CD14-positive monocyte (primary cell): ENCODE results near the gene SLC6A8. TPM values are rescaled to one million over a fixed set of nuclear protein-coding genes. Genes with fewer than 3 reads are reported as not detected.
"Not testable (repeated sequence)": the region's sequence is repeated elsewhere in the genome, so short reads cannot be mapped to it uniquely, and the experiment has no call there.

Source experiments
- DNase-seq, 3 donors: peaks; one replicate each; pipeline ENCODE4 v3.0.0-alpha.2; 2011 to 2022
- H2AFZ ChIP-seq: 2 replicates; pipeline ENCODE4 v1.6.0; 2012; ENCODE audit warnings: mild to moderate bottlenecking, low read depth, low read length, inconsistent platforms; ENCODE audit not compliant: insufficient read depth, poor library complexity, severe bottlenecking
- H3K27ac ChIP-seq, 2 donors: 1 replicate in 1 of 2; 2 replicates in 1 of 2; pipeline ENCODE4 v1.5.1; 2012 to 2013; ENCODE audit warnings: low read length in 2 of 2, control low read depth in 1 of 2, inconsistent platforms in 1 of 2, low read depth in 1 of 2, mild to moderate bottlenecking in 1 of 2
- H3K27me3 ChIP-seq, 2 donors: one replicate each; pipeline versions ENCODE4 v1.6.0 to v1.6.1; 2011 to 2013; ENCODE audit warnings: low read length in 2 of 2; ENCODE audit not compliant: control insufficient read depth in 2 of 2, insufficient read depth in 2 of 2
- H3K36me3 ChIP-seq, 2 donors: replicated peaks in 1 of 2; 1 replicate in 1 of 2; 2 replicates in 1 of 2; pipeline versions ENCODE4 v1.5.1 to v1.6.1; 2012 to 2013; ENCODE audit warnings: low read length in 2 of 2, control low read depth in 1 of 2, inconsistent platforms in 1 of 2, mild to moderate bottlenecking in 1 of 2; ENCODE audit not compliant: insufficient read depth in 2 of 2, control insufficient read depth in 1 of 2
- H3K4me1 ChIP-seq, 2 donors: 1 replicate in 1 of 2; 2 replicates in 1 of 2; pipeline versions ENCODE4 v1.5.1 to v1.6.1; 2012 to 2013; ENCODE audit warnings: low read length in 2 of 2, control low read depth in 1 of 2, inconsistent platforms in 1 of 2, mild to moderate bottlenecking in 1 of 2, moderate library complexity in 1 of 2; ENCODE audit not compliant: insufficient read depth in 2 of 2, control insufficient read depth in 1 of 2
- H3K4me2 ChIP-seq: replicated peaks from 2 replicates; pipeline ENCODE3; 2012; ENCODE audit warnings: low read length, moderate library complexity, mild to moderate bottlenecking; ENCODE audit not compliant: poor library complexity, severe bottlenecking; ENCODE audit errors: extremely low read depth
- H3K4me3 ChIP-seq, 3 experiments: fragments of 200-600 bp in 1 of 3; sonication (generic) in 1 of 3; replicated peaks in 1 of 3; 1 replicate in 2 of 3; 2 replicates in 1 of 3; pipeline ENCODE4 v1.5.1; 2011 to 2013; ENCODE audit warnings: low read length in 3 of 3, mild to moderate bottlenecking in 3 of 3, control low read depth in 2 of 3, low read depth in 2 of 3, inconsistent platforms in 1 of 3, moderate library complexity in 1 of 3
- H3K79me2 ChIP-seq: 2 replicates; pipeline ENCODE4 v1.6.0; 2012; ENCODE audit warnings: mild to moderate bottlenecking, control low read depth, inconsistent platforms, low read length, moderate library complexity; ENCODE audit not compliant: insufficient read depth
- H3K9ac ChIP-seq: 2 replicates; pipeline ENCODE4 v1.6.0; 2017; ENCODE audit warnings: low read length, mild to moderate bottlenecking; ENCODE audit not compliant: insufficient read depth, poor library complexity, severe bottlenecking
- H3K9me3 ChIP-seq, 2 donors: replicated peaks in 1 of 2; 1 replicate in 1 of 2; 2 replicates in 1 of 2; pipeline versions ENCODE4 v1.5.1 to v1.6.1; 2012 to 2013; ENCODE audit warnings: low read length in 2 of 2, control low read depth in 1 of 2; ENCODE audit not compliant: control insufficient read depth in 1 of 2, insufficient read depth in 1 of 2
- H4K20me1 ChIP-seq: 2 replicates; pipeline ENCODE4 v1.6.0; 2012; ENCODE audit warnings: mild to moderate bottlenecking, low read length, control low read depth, moderate library complexity; ENCODE audit not compliant: insufficient read depth
- H3K27ac Mint-ChIP-seq, 7 donors: one replicate each; pipeline ENCODE4 v1.8.0; 2020; ENCODE audit warnings: mild to moderate bottlenecking in 7 of 7, mixed read lengths in 7 of 7, moderate library complexity in 6 of 7, inconsistent platforms in 2 of 7
- H3K27me3 Mint-ChIP-seq, 3 donors: one replicate each; pipeline ENCODE4 v1.8.0; 2021 to 2022; ENCODE audit warnings: low read depth in 3 of 3, mild to moderate bottlenecking in 3 of 3, mixed read lengths in 3 of 3, moderate library complexity in 3 of 3, inconsistent platforms in 1 of 3
- H3K36me3 Mint-ChIP-seq, 2 donors: one replicate each; pipeline ENCODE4 v1.8.0; 2020; ENCODE audit warnings: mixed read lengths in 2 of 2, inconsistent platforms in 1 of 2, mild to moderate bottlenecking in 1 of 2
- H3K4me1 Mint-ChIP-seq: one replicate; pipeline ENCODE4 v1.8.0; 2020; ENCODE audit warnings: mild to moderate bottlenecking, mixed read lengths
- H3K4me3 Mint-ChIP-seq, 2 donors: one replicate each; pipeline ENCODE4 v1.8.0; 2020; ENCODE audit warnings: mild to moderate bottlenecking in 2 of 2, mixed read lengths in 2 of 2, moderate library complexity in 1 of 2
- H3K9me3 Mint-ChIP-seq, 7 donors: one replicate each; pipeline ENCODE4 v1.8.0; 2020 to 2022; ENCODE audit warnings: mixed read lengths in 7 of 7, mild to moderate bottlenecking in 6 of 7, moderate library complexity in 6 of 7, inconsistent platforms in 2 of 7
- WGBS: methylation state at CpG from one replicate; pipeline ENCODE4 v1.1.5; 2013; ENCODE audit warnings: missing lambda C conversion rate; ENCODE audit not compliant: insufficient coverage; 5-methylcytosine and 5-hydroxymethylcytosine counted together
- intact Hi-C, 2 donors: fragments of 100-400 bp; cut with micrococcal nuclease; formaldehyde crosslinking; loops; one replicate each; pipeline versions ENCODE4 v1.15.0 to v1.15.1; 2023
- polyA plus RNA-seq, 3 donors: library from polyadenylated mRNA; depleted of rRNA in 1 of 3; unstranded in 2 of 3; stranded (reverse) in 1 of 3; fragments of 300-500 nt in 2 of 3; fragments of >200 nt in 1 of 3; fragmentation: Illumina TruSeq in 2 of 3; gene quantifications; 1 replicate in 2 of 3; 2 replicates in 1 of 3; pipeline ENCODE4 v1.2.3, GENCODE V29; 2012 to 2021
- TF ChIP-seq, protein P1 (sequence below): fragments of 200-600 bp; IDR thresholded peaks from one replicate; pipeline ENCODE4 v1.8.0; 2022; ENCODE audit warnings: antibody characterized with exemption, mild to moderate bottlenecking

Gene SLC6A8
- polyA plus RNA-seq, 3 donors, result 0.23 to 5.6 (median 0.85) TPM

DNA sequence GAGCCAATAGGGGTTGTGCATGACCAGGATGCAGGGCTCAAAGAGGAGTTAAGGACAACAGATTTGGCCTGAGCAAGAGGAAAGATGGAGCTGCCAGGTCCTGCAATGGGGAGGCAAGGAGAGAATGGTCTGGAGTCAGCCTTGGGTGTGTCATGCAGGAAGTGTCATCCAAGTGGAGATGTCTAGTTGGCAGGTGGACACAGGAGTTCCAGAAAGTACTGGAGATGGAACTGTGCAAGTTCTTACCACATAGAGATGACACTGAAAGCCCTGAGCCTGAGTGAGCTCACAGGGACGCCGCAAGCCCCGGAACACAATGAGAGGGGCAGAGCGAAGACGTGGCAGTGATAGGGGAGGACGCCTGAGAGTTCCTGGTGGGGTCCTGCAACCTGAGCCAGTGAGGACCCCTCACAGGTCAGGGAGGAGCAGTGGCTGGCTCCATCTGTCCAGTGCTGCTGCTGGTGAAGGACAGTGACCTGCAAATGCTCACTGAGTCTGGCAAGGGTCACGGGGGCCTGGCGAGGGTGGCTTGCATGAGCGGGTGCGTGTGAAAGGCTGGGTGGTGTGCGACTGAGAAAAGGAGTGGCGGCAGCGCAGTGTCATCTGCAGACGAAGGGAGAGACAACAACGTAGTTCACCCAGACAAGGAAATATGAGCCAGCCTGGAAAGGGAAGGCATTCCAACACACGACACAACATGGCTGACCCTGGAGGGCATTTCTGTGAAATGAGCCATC is 9.4 kb downstream of the SLC6A8 start:
- intact Hi-C loops, H3K27me3 ChIP-seq, H3K79me2 ChIP-seq, H3K9me3 Mint-ChIP-seq, H3K27ac ChIP-seq, H3K9me3 ChIP-seq, H3K4me3 Mint-ChIP-seq, H3K4me1 Mint-ChIP-seq, H2AFZ ChIP-seq, DNase-seq, H3K4me1 ChIP-seq, H3K9ac ChIP-seq, H3K4me2 ChIP-seq, H3K4me3 ChIP-seq: not testable (repeated sequence)
- H3K36me3 ChIP-seq, result peaks cover 33 to 44% of the 10 kb centered on the region in 2 donors
- peaks cover 20% of the 10 kb centered on the region for H4K20me1 ChIP-seq
- Mint-ChIP-seq H3K36me3 (peaks cover 29 to 52% of the 10 kb centered on the region in 2 donors), H3K27ac (peak overlapping the region in 2 of 7 donors; percentile 32 to 40), H3K27me3 (peaks cover 0 to 11% (median 9%) of the 10 kb centered on the region in 3 donors)
- 94% methylated on average over 6 of the region's 16 CpGs for WGBS

DNA sequence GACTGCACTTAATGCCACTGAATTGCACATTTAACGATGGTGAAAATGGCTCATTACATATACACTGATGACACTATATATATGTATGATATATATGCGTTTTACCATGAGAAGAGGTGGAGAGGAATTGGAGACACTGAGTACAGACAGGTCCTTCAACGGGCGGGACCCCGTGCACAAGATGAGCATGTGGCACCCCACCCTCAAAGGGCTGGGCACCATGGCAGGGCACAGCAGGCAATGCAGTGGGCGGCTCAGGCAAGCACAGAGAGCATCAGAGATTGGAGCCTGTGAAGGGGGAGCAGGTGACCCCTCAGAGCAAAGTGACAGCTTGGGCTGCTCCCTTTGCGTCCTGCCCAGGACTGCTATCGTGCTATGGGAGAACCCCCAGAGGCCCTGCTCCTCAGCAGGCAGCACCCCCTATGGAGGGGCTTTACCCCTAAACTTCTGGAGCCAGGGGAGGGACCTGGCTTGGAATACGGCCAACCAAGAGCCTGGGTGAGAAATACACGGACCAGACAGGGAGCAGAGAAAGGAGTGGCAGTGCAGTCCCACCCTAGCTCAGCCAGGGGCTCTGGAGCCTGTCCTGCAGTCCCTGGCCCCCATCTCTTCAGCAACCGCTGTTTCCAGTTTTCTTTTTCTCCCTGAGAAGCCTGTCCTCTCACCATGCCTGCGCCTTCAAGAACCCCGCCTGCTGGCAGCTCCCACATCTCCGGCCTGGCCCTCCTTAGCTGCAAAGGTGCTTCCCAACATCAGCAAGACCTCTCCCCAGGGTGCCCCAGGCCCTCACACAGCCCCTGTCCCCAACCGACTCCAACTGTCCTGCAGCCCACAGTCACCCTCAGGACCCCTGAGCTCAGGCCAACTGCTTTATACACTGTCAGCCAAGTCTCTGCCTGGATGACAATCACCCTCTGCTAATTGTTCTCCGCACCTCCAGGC is 10.5 kb downstream of the SLC6A8 start:
- Histone ChIP-seq H3K27me3 (no peaks in the 10 kb centered on the region), H3K4me3 (no peak overlapping the region), H3K79me2 (no peaks in the 10 kb centered on the region), H2AFZ (no peak overlapping the region), H3K4me1 (no peaks in the 10 kb centered on the region), H3K9ac (no peak overlapping the region), H3K27ac (no peak overlapping the region), H4K20me1 (peaks cover 20% of the 10 kb centered on the region), H3K4me2 (no peak overlapping the region), H3K9me3 (no peaks in the 10 kb centered on the region), H3K36me3 (peaks cover 41 to 54% of the 10 kb centered on the region in 2 donors)
- Mint-ChIP-seq H3K4me3 (no peak overlapping the region), H3K27me3 (peaks cover 0 to 11% (median 0%) of the 10 kb centered on the region in 3 donors), H3K27ac (peak overlapping the region in 2 of 7 donors; percentile 5 to 15), H3K4me1 (no peaks in the 10 kb centered on the region), H3K36me3 (peaks cover 36 to 60% of the 10 kb centered on the region in 2 donors), H3K9me3 (no peaks in the 10 kb centered on the region)
- DNase-seq, result no peak
- TF ChIP-seq, protein P1, sequence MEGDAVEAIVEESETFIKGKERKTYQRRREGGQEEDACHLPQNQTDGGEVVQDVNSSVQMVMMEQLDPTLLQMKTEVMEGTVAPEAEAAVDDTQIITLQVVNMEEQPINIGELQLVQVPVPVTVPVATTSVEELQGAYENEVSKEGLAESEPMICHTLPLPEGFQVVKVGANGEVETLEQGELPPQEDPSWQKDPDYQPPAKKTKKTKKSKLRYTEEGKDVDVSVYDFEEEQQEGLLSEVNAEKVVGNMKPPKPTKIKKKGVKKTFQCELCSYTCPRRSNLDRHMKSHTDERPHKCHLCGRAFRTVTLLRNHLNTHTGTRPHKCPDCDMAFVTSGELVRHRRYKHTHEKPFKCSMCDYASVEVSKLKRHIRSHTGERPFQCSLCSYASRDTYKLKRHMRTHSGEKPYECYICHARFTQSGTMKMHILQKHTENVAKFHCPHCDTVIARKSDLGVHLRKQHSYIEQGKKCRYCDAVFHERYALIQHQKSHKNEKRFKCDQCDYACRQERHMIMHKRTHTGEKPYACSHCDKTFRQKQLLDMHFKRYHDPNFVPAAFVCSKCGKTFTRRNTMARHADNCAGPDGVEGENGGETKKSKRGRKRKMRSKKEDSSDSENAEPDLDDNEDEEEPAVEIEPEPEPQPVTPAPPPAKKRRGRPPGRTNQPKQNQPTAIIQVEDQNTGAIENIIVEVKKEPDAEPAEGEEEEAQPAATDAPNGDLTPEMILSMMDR, result no peak
- intact Hi-C loops, result no loop called here
- 80% methylated on average over 1 of the region's 16 CpGs for WGBS

DNA sequence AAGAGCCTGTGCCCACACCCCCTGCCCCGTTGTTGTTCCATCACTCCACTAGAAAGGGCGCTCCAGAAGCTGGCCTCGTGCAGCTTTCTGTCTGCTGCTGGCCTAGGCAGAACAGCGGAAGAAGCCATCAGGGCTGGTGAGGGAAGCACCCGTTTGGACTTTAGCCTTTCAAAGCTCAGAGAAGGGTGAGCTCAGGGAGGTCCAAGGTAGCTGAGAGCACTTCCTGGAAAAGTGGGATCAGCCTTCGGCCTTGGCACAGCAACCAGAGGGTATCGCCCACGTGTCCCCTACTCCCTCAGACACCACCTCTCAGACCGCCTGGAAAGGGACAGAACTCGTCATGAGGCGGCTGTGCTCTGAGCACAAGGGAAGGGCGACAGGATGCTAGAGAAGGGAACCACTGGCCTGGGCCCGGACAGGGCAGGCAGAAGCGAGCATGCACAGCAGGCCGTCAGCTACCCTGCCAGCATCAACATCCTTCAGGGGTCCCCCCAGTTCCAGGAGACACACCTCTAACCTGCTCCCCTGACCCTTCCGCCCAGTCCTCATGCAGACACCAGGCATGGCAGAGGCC is 11.6 kb downstream of the SLC6A8 start:
- H3K4me2 ChIP-seq, H3K79me2 ChIP-seq, H3K9ac ChIP-seq, H3K27me3 Mint-ChIP-seq, H3K27ac Mint-ChIP-seq, intact Hi-C loops, H3K27ac ChIP-seq, H3K27me3 ChIP-seq, H3K4me1 Mint-ChIP-seq, H3K4me1 ChIP-seq, H3K9me3 Mint-ChIP-seq, H3K9me3 ChIP-seq, H3K4me3 ChIP-seq, DNase-seq, H3K4me3 Mint-ChIP-seq, H2AFZ ChIP-seq: not testable (repeated sequence)
- Histone ChIP-seq H4K20me1 (peaks cover 29% of the 10 kb centered on the region), H3K36me3 (peaks cover 52 to 63% of the 10 kb centered on the region in 2 donors)
- H3K36me3 Mint-ChIP-seq, result peaks cover 40 to 69% of the 10 kb centered on the region in 2 donors
- 100% methylated on average over 2 of the region's 16 CpGs for WGBS
